Caco-2 (cell line): ENCODE results near the gene ECM2. TPM values are rescaled to one million over a fixed set of nuclear protein-coding genes. Genes with fewer than 3 reads are reported as not detected.

Source experiments
- BruUV-seq: library from RNA; stranded (reverse); fragments of 400-500 nt; replicated peaks from 2 replicates; lab custom pipeline; 2021; lab: Mats Ljungman, UMichigan
- CTCF ChIA-PET: fragments of 300-600 bp; sonication (Branson Sonifier 250); formaldehyde crosslinking; loops from one replicate; lab custom pipeline; 2022; ENCODE audit warnings: antibody characterized with exemption; lab: Charles Lee
- POLR2A ChIA-PET: fragments of 300-600 bp; sonication (Branson Sonifier 250); formaldehyde crosslinking; loops from one replicate; lab custom pipeline; 2022; ENCODE audit warnings: antibody characterized with exemption; lab: Charles Lee
- DNase-seq, 2 experiments: peaks; one replicate each; pipeline versions ENCODE4 v3.0.0 to v3.0.0-alpha.2; 2020 to 2022
- H3K27me3 ChIP-seq: replicated peaks from 2 replicates; pipeline ENCODE4 v1.6.0; 2011; ENCODE audit warnings: low read length; ENCODE audit not compliant: control insufficient read depth, insufficient read depth
- H3K36me3 ChIP-seq: 2 replicates; pipeline ENCODE4 v1.5.1; 2011; ENCODE audit warnings: low read length; ENCODE audit not compliant: control insufficient read depth, insufficient read depth
- H3K4me1 ChIP-seq: fragments of 250-450 bp; sonication (Bioruptor Pico); 2 replicates; pipeline ENCODE4 v1.5.1; 2020; ENCODE audit warnings: mild to moderate bottlenecking
- H3K4me3 ChIP-seq: 2 replicates; pipeline ENCODE4 v1.5.1; 2011; ENCODE audit warnings: low read depth, mild to moderate bottlenecking, control low read depth, low read length
- H3K9me3 ChIP-seq: fragments of 250-450 bp; sonication (Bioruptor Pico); 2 replicates; pipeline ENCODE4 v1.5.1; 2020; ENCODE audit warnings: mild to moderate bottlenecking, moderate library complexity
- H3K27ac Mint-ChIP-seq: one replicate; pipeline ENCODE4 v1.8.0; 2022; ENCODE audit warnings: mixed read lengths; ENCODE audit not compliant: unreplicated experiment
- H3K27me3 Mint-ChIP-seq: one replicate; pipeline ENCODE4 v1.8.0; 2022; ENCODE audit warnings: mixed read lengths; ENCODE audit not compliant: insufficient read depth, unreplicated experiment
- H3K36me3 Mint-ChIP-seq: one replicate; pipeline ENCODE4 v1.8.0; 2022; ENCODE audit warnings: mild to moderate bottlenecking, mixed read lengths; ENCODE audit not compliant: insufficient read depth, unreplicated experiment
- H3K4me1 Mint-ChIP-seq: one replicate; pipeline ENCODE4 v1.8.0; 2022; ENCODE audit warnings: low read depth, mixed read lengths; ENCODE audit not compliant: unreplicated experiment
- H3K4me3 Mint-ChIP-seq: one replicate; pipeline ENCODE4 v1.8.0; 2022; ENCODE audit warnings: mild to moderate bottlenecking, moderate library complexity, mixed read lengths; ENCODE audit not compliant: unreplicated experiment
- H3K9me3 Mint-ChIP-seq: one replicate; pipeline ENCODE4 v1.8.0; 2022; ENCODE audit warnings: mixed read lengths; ENCODE audit not compliant: unreplicated experiment
- CTCF ChIP-seq, 2 experiments: fragments of 200-600 bp in 1 of 2; IDR thresholded peaks; 1 replicate in 1 of 2; 2 replicates in 1 of 2; pipeline versions ENCODE4 v1.5.1 to v1.8.0; 2011 to 2022; ENCODE audit warnings: antibody characterized with exemption in 1 of 2, control low read depth in 1 of 2, inconsistent platforms in 1 of 2, low read depth in 1 of 2, low read length in 1 of 2, mild to moderate bottlenecking in 1 of 2, moderate library complexity in 1 of 2; ENCODE audit not compliant: insufficient read depth in 1 of 2, severe bottlenecking in 1 of 2, unreplicated experiment in 1 of 2
- intact Hi-C: fragments of 100-400 bp; cut with micrococcal nuclease; formaldehyde crosslinking; loops from one replicate; pipeline ENCODE4 v1.10.0; 2022; ENCODE audit not compliant: unreplicated experiment
- total RNA-seq: library from RNA; stranded (reverse); gene quantifications from 2 replicates; pipeline ENCODE4 v1.2.3, GENCODE V29; 2022

The ECM2 gene
- total RNA-seq, 1 experiment from 2014 or later = not detected

DNA sequence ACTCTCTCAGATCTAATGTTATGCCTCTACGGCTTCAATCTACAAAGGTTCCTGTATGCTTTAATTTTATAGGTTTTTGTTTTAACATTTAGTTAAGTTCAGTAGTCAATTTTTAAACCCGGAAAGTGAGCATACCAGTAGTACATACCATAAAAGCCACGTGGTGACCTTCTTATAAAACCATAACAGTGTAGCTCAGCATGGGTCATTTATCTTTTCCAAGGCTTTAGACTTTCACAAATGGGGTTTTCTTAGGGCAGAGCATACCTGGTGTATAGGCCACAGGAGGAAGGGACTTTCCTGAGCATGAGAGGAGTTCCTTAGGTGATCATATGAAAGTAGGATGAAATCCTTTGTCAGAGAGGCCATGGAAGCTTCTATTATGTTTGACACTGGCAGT, 23.2 kb downstream of the ECM2 start:
- Histone ChIP-seq H3K36me3 (no peaks in the 10 kb centered on the region), H3K27me3 (no peaks in the 10 kb centered on the region), H3K4me1 (no peaks in the 10 kb centered on the region), H3K4me3 (no peak overlapping the region), H3K9me3 (no peaks in the 10 kb centered on the region)
- Mint-ChIP-seq H3K36me3 (no peaks in the 10 kb centered on the region), H3K4me3 (no peak overlapping the region), H3K4me1 (no peaks in the 10 kb centered on the region), H3K27me3 (no peaks in the 10 kb centered on the region), H3K27ac (no peak overlapping the region), H3K9me3 (no peaks in the 10 kb centered on the region)
- TF ChIP-seq CTCF (IDR thresholded peaks at IDR 0.05; ENCODE audit: insufficient read depth in 1 of 2, low read depth in 1 of 2, low read length in 1 of 2, severe bottlenecking in 1 of 2, unreplicated experiment in 1 of 2) = no peak
- intact Hi-C loops = no loop called here
- BruUV-seq = no TSS peak
- ChIA-PET CTCF (no interaction called here), POLR2A (no interaction called here)
- DNase-seq = no peak

GRCh38 chr9:92510747-92511146, 25.0 kb downstream of the ECM2 start:
- no peaks in the 10 kb centered on the region for H3K36me3 Mint-ChIP-seq
- CTCF ChIA-PET = no interaction called here

DNA sequence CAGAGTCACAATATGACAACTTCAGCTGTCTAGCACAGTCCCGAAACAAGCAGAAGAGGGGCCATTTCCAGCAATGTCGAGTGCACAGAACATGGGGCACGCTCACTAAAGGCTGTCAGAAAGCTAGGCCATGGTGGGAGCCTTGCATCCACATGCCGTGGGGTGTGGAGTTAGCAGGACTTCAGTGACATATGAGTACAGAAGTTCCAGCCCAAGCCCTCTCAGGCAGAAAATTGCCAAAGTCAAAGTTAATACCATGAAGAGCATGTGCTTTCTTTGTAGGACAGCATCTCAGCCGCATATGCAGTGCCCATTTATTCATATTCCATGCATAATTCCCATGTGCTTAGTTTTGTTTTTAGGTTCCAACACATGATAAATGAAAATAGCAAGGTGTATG, 26.7 kb downstream of the ECM2 start:
- Histone ChIP-seq H3K36me3 (no peaks in the 10 kb centered on the region), H3K9me3 (no peaks in the 10 kb centered on the region), H3K4me3 (no peak overlapping the region), H3K27me3 (no peaks in the 10 kb centered on the region), H3K4me1 (no peaks in the 10 kb centered on the region)
- H3K9me3 Mint-ChIP-seq = no peaks in the 10 kb centered on the region
- no peak for DNase-seq
- no TSS peak for BruUV-seq
- H3K27ac Mint-ChIP-seq = no peak overlapping the region
- ChIA-PET POLR2A (no interaction called here), CTCF (no interaction called here)
- intact Hi-C loops = no loop called here
- peaks cover 11% of the 10 kb centered on the region for H3K4me1 Mint-ChIP-seq
- H3K4me3 Mint-ChIP-seq = no peak overlapping the region
- no peak for TF ChIP-seq CTCF (IDR thresholded peaks at IDR 0.05; ENCODE audit: insufficient read depth in 1 of 2, low read depth in 1 of 2, low read length in 1 of 2, severe bottlenecking in 1 of 2, unreplicated experiment in 1 of 2)
- H3K27me3 Mint-ChIP-seq = no peaks in the 10 kb centered on the region
- no peaks in the 10 kb centered on the region for H3K36me3 Mint-ChIP-seq

More at GRCh38 chr9:92510747-92511146, 25.0 kb downstream of the ECM2 start:
- POLR2A ChIA-PET = no interaction called here
- Mint-ChIP-seq H3K9me3 (no peaks in the 10 kb centered on the region), H3K27me3 (no peaks in the 10 kb centered on the region), H3K4me1 (peaks cover 9% of the 10 kb centered on the region), H3K27ac (no peak overlapping the region), H3K4me3 (no peak overlapping the region)
- Histone ChIP-seq H3K36me3 (no peaks in the 10 kb centered on the region), H3K27me3 (no peaks in the 10 kb centered on the region), H3K9me3 (no peaks in the 10 kb centered on the region), H3K4me3 (no peak overlapping the region), H3K4me1 (no peaks in the 10 kb centered on the region)
- no TSS peak for BruUV-seq
- DNase-seq = no peak
- TF ChIP-seq CTCF (IDR thresholded peaks at IDR 0.05; ENCODE audit: insufficient read depth in 1 of 2, low read depth in 1 of 2, low read length in 1 of 2, severe bottlenecking in 1 of 2, unreplicated experiment in 1 of 2) = no peak
- intact Hi-C loops = no loop called here
